GM12892 (cell line): ENCODE data around the gene TMEM229A.

ENCODE experiments used
- POLR2A ChIP-seq: IDR thresholded peaks from 2 replicates; pipeline ENCODE4 v1.6.1; 2011; ENCODE audit warnings: low read depth, low read length, control low read depth
- TAF1 ChIP-seq: IDR thresholded peaks from 2 replicates; pipeline ENCODE4 v1.6.1; 2011; ENCODE audit warnings: low read depth, mild to moderate bottlenecking, control low read depth, low read length, borderline replicate concordance

DNA sequence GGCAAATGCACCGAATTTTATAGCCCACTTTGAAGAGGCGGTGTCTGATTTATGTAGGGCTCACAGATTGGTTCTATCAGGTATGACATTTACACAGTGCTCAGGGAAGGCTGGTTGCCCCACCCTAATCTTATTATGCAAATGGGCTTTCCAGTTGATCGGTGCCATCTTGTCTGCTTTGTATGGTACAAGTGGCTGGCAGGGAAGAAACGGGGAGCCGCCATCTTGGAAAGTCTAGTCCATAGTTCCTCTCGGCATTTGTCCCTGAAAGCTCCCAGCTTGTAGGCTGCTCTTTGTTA, 36.6 kb downstream of the TMEM229A start:
- TF ChIP-seq TAF1 (no peak), POLR2A (no peak)
